Neural progenitor cell (in vitro differentiated cells): ENCODE measurements around the gene SLC37A1.

Experiments
- CTCF ChIP-seq: fragments of 200-600 bp; sonication (generic); IDR thresholded peaks from 2 replicates; pipeline ENCODE4 v1.5.1; 2017; ENCODE audit warnings: antibody characterized with exemption, mild to moderate bottlenecking
- EZH2 ChIP-seq: fragments of 200-600 bp; sonication (generic); IDR thresholded peaks from 2 replicates; pipeline ENCODE4 v1.6.1; 2017; ENCODE audit warnings: antibody characterized with exemption, mild to moderate bottlenecking, moderate library complexity
- EZH2phosphoT487 ChIP-seq: fragments of 200-600 bp; sonication (generic); IDR thresholded peaks from 2 replicates; pipeline ENCODE4 v1.6.1; 2017; ENCODE audit warnings: antibody characterized with exemption

- TF ChIP-seq EZH2 (no peak), CTCF (no peak), EZH2phosphoT487 (no peak)
Measured at GRCh38 chr21:42472521-42472920, 41.1 kb upstream of the SLC37A1 start.
